Melanocyte of skin (primary cell): ENCODE data around the gene SGK1. TPM values are rescaled to one million over a fixed set of nuclear protein-coding genes. Genes with fewer than 3 reads are reported as not detected.

Experiments used
- small RNA-seq, 2 donors: library from RNA; depleted of rRNA; stranded (forward); fragments of <200 nt; gene quantifications; one replicate each; pipeline ENCODE3, GENCODE V24; 2012
- total RNA-seq, 2 donors: library from RNA; depleted of rRNA; stranded (reverse); fragments of >200 nt; gene quantifications; 2 replicates each; pipeline ENCODE4 v1.2.3, GENCODE V29; 2012

Gene SGK1
- total RNA-seq, result 1,000 to 10,000 TPM in 1 of 2 donors, 100 to 1,000 TPM in 1; 991 to 1,124 TPM

DNA sequence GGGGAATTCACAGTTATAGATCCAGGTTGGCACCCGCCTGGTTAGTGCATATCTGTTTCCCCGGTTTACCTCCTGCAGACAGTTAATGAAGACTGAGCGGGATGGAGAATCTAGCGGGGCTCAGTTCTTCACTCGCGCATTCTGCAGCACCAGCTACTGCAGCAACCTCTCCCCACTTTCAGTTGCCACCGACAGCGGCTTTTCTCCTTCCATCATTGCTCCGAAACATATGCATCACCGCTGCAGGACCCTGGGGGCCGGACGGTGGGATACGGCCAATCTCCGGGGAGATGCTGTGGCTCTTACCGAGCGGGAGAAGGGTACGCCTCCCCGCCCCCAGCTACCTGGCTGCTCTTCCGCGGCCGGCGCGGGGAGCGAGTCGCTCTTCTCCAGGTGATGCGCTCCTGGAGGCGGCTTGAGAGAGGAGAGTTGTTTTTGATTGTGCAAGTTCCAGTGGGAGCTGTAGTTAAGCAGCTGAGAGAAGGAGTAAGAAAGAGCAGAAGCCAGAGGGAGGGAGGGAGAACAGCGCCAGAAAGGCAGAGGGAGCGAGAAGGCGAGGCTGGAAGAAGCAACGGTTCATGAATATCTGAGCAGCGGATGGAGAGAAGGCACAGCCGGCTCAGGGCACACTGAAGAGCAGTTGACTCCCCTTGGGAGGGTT, at the start of gene SGK1:
TSS of gene SGK1 (minus strand) at position 642 of the 661 bp plus-strand sequence. CDS start 652 bp downstream, outside the sequence.

Small RNAs within 50 kb of the gene (small RNA-seq; reads per million reads assigned to genes)
- gene RF00019 (0 reads per million in 2 donors), gene RN7SL408P (0 to 0.04 reads per million in 2 donors), gene RNA5SP218 (0.17 to 1.7 reads per million in 2 donors), gene RPS29P32 (0 reads per million in 2 donors)
